ENCODE data around the gene DNER.

The DNER gene

GRCh38 chr2:229372207-229372606, 342.1 kb downstream of the DNER start:
- no peak overlapping the region for H3K4me3 ChIP-seq (ENCODE audit: low read depth, low read length)
- TF ChIP-seq CTCF (IDR thresholded peaks at IDR 0.05; ENCODE audit: borderline replicate concordance, insufficient read depth, low read depth, low read length) = no peak

- no peak for TF ChIP-seq CTCF (IDR thresholded peaks at IDR 0.05; ENCODE audit: borderline replicate concordance, insufficient read depth, low read depth, low read length)
- H3K4me3 ChIP-seq (ENCODE audit: low read depth, low read length) = no peak overlapping the region
Observed at GRCh38 chr2:229371086-229371485, 343.3 kb downstream of the DNER start.

DNA sequence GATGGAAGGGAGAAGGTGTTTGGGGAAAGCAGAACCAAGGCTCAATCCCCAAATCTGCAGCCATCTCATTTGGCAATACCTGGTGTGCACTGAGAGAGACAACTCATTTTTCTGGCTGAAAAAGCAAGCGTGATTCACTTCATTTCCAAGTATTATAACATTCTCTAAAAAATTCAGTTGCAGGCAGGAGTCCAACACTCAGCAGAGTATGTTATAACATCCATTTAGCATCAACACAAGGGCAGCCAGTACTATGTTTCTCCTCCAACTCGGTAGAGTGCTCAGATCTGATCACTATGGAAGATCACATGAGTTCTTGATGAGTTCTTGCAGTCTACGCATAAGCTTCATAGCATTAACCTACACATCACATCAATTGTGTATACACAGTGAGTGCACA, 343.8 kb downstream of the DNER start:
- H3K4me3 ChIP-seq (ENCODE audit: low read depth, low read length) = no peak overlapping the region
- TF ChIP-seq CTCF (IDR thresholded peaks at IDR 0.05; ENCODE audit: borderline replicate concordance, insufficient read depth, low read depth, low read length) = no peak

GRCh38 chr2:229363185-229363814, 351.1 kb downstream of the DNER start:
- no peak overlapping the region for H3K4me3 ChIP-seq (ENCODE audit: low read depth, low read length)
- no peak for TF ChIP-seq CTCF (IDR thresholded peaks at IDR 0.05; ENCODE audit: borderline replicate concordance, insufficient read depth, low read depth, low read length)

- H3K4me3 ChIP-seq (ENCODE audit: low read depth, low read length) = no peak overlapping the region
- no peak for TF ChIP-seq CTCF (IDR thresholded peaks at IDR 0.05; ENCODE audit: borderline replicate concordance, insufficient read depth, low read depth, low read length)
Observed at GRCh38 chr2:229350883-229351282, 363.5 kb downstream of the DNER start.

- TF ChIP-seq CTCF (IDR thresholded peaks at IDR 0.05; ENCODE audit: borderline replicate concordance, insufficient read depth, low read depth, low read length) = no peak
- no peak overlapping the region for H3K4me3 ChIP-seq (ENCODE audit: low read depth, low read length)
Observed at GRCh38 chr2:229350117-229350805, 364.1 kb downstream of the DNER start.

GRCh38 chr2:229348128-229348527, 366.2 kb downstream of the DNER start:
- H3K4me3 ChIP-seq (ENCODE audit: low read depth, low read length) = no peak overlapping the region
- no peak for TF ChIP-seq CTCF (IDR thresholded peaks at IDR 0.05; ENCODE audit: borderline replicate concordance, insufficient read depth, low read depth, low read length)
